ENCODE results near the gene PCNX2.

PCNX2 gene

GRCh38 chr1:232950197-232951176 lies 345.0 kb downstream of the PCNX2 start, which contains the start of gene NTPCR:
NTPCR (plus strand) TSS chr1:232950611; CDS start chr1:232950711, 100 bp downstream.
- peak; percentile 95 for DNase-seq

GRCh38 chr1:232949636-232950196 lies 345.8 kb downstream of the PCNX2 start:
- no peak for DNase-seq

DNA sequence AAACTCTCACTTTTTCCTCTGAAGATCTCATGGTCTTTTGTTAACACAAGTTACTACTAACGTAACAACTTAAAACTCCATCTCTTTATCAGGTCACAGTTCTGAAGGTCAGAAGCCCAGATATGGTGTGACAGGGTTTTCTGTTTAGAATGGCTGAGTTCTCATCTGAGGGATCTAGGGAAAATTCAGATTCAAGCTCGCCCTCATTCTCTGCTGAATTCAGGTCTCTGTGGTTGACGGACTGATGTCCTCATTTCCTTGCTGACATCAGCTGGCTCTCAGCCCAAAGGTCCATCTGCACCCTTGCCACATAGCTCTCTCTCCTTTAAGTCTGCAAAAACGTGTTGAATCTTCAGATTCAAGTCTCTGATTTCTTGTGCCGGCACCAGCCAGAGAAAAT lies 351.2 kb downstream of the PCNX2 start:
- no peak for DNase-seq

DNA sequence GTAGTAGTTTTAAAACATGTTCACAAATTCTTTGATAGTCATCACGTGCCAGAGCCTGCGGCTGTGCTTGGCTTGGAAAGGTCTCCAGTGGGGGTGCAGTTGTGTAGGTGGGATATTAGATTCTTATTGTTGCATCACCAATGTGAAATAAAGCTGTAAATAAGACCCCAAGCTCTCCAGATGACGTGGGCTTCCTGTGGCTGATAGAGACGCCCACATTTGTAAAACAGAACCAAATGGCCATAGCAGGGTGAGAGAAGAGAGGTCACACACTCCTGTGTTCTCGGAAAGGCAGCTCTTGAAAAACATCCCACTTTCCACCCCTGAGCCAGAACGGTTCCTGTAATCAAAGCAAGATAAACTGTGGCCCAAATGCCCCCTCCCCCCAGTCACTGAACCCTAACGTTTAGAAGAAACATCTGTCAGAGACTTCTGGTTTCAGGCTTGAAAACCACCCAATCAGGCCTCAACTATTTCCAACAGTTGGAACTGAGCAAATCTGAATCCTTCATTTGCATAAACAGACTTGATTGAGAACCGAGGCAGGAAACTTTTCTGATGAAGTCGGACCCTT lies 351.8 kb downstream of the PCNX2 start:
- DNase-seq, result no peak

DNA sequence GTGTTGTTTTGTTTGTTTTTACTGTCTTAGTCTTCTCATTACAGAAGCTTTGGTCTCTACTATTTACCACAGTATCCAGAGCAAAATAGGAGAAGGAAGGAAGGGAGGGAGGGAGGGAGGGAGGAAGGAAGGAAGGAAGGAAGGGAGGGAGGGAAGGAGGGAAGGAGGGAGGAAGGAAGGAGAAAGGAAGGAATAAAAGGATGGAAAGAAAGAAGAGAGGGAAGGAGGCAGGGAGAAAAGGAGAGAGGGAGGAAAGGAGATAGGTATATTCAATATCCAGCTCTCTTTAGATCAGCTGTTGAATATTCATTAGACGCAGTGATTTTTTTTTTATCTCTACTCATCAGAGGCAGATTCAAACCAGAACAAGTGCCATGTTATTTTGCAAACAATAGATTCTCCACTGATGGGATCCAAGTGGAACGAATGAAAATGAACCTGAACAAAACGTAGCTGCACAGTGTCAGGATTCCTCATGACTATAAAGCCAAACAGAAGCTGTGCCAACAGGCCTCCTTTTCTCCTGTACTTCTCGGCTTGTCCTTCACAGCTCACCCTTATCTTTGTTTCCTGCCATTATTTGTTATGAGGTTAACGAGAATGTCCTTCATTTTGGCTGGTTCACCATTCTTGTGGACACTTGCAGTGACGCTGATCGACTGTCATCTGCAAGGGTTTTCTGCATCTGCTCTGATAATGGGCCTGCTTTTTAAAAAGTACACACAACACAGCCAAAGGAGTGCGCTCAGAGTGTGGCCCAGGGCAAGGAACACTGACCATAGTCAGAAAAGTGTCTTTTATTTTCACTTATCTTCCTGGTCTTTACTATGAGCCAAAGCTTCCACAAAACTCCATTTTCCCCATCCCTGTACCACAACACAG lies 352.9 kb downstream of the PCNX2 start:
- DNase-seq, result no peak

GRCh38 chr1:232940262-232940661 lies 355.3 kb downstream of the PCNX2 start:
- no peak for DNase-seq

GRCh38 chr1:232939748-232940147 lies 355.8 kb downstream of the PCNX2 start:
- DNase-seq, result no peak

DNA sequence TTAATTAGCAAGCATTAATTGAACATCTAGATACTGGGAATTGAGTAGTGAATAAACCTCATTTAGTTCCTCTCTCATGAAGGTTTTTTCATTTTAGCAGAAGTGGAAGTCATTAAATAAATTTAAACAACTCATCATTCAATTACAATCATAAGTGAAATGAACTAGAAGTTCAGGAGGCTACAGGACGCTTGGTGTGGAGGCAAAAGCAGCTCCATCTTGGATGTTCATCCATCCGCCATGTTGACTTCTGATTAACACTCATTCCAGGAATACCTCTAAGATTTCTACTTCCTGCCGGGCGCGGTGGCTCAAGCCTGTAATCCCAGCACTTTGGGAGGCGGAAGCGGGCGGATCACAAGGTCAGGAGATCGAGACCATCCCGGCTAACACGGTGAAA lies 356.6 kb downstream of the PCNX2 start:
- no peak for DNase-seq

- no peak for DNase-seq
Measured at GRCh38 chr1:232937741-232938375, 357.7 kb downstream of the PCNX2 start.

- no peak for DNase-seq
Measured at GRCh38 chr1:232936941-232937340, 358.6 kb downstream of the PCNX2 start.
